ENCODE data around the gene CPXM1.
"Not testable (repeated sequence)": the region's sequence is repeated elsewhere in the genome, so short reads cannot be mapped to it uniquely, and the experiment has no call there.

Gene CPXM1

DNA sequence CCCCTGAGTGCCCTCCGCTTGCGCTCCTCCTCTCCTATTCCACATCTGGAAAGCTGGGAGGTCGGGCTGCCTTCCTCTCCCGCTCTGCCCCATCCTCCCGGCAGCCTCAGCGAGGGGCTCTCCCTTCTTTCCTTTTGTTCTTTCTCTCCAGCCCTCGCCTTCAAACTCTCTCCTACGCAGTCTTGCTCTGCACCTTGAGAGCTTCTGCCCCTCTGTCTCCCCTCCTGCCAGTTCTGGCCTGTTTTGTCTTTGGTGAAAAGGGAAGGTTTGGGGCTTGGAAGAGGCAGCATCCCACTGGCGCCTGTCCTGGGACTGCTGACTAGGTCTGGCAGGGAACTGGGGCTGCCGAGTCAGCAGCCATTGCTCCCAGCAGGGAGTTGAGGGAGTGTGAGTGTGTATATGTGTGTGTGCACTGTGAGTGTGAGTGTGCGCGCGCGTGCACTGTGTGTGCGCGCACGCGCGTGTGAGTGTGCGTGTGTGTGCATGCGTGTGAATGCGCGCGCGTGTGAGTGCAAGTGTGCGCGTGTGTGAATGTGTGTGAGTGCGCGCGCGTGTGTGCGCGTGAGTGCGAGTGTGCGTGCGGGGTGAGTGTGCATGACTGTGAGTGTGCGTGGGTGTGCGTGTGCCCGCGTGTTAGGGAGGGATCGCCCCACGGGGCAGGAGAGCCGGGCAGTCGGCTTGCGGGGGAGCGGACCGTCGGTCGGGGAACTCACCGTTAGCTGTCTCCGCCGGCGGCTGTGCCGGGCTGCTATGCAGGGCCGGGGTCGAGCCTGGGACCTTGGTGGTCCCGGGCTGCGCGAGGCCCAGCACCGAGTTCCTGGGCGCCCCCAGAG, 523 bp downstream of the CPXM1 start:
- DNase-seq (ENCODE audit: low spot score) = no peak

DNA sequence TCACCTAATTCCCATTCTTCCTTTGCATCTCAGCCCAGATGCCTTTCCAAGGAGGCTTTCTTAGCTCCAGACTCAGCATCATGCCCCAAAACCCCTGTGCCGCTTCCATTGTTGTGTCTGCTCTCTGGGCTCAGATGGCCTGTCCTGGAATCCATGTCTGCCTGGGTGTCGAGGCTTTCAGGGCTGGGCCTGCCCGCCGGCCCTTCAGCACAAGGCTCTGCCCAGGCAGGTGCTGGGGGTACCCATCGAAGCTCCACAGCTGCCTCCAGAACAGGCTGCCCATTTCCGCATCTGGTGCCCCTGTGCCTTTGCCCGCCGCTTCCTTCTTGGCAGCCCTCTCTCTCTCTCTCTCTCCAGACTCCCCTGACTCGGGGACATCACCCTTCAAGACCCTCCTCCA, 1.2 kb downstream of the CPXM1 start:
- DNase-seq (ENCODE audit: low spot score) = no peak

DNA sequence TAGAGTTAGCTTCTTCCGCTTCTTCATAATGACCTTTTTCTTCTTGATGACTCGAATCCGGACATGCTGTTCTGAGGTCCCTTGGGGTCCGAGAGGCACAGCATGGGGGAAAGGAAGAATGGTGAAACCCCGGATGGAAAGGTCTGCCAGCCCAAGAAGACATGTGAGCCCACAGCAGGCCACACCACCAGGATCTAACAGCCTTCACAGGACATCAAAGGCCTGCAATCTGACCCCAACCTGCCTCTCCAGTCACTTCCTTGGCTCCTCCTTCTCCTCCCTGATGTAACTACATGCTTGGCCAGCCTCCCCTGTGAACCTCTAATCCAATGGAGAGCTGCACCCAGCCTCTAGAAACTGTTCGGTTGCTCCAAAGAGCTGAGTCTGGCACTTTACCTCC, 1.6 kb downstream of the CPXM1 start:
- DNase-seq (ENCODE audit: low spot score) = no peak

DNA sequence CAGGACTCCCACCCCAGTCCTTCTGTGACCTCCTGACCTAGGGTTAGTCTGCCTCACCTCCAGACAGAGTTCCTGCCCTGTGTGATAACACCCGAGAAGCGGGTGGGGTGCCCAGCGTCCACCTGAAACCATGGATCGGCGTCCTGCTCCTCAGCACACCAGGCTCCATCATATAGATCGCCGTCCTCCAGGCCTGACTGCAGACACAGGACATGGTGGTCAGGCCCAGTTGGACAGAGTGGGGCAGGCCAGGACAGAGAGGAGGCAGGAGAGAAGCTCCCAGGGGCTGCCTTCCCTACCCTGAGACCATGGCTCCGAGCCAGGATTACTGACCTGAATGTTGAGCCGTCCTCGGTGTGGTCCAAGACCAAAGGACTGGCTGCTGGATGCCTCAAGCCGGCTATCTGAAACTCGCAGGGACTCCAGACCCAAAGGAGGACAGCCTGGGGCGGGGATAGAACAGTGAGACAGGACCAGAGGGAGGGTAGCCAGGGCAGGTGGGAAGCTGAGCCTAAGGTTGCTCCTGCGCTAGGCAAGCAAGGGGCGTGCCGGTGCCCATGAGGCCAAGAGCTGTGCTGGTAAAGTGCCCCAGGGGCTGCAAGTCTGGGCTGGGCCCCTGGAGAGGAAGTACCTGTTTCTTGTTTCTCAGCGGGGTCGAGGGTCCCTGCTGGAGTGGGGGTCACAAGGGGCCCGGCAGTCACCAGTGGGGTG, 2.2 kb downstream of the CPXM1 start:
- no peak for DNase-seq (ENCODE audit: low spot score)

DNA sequence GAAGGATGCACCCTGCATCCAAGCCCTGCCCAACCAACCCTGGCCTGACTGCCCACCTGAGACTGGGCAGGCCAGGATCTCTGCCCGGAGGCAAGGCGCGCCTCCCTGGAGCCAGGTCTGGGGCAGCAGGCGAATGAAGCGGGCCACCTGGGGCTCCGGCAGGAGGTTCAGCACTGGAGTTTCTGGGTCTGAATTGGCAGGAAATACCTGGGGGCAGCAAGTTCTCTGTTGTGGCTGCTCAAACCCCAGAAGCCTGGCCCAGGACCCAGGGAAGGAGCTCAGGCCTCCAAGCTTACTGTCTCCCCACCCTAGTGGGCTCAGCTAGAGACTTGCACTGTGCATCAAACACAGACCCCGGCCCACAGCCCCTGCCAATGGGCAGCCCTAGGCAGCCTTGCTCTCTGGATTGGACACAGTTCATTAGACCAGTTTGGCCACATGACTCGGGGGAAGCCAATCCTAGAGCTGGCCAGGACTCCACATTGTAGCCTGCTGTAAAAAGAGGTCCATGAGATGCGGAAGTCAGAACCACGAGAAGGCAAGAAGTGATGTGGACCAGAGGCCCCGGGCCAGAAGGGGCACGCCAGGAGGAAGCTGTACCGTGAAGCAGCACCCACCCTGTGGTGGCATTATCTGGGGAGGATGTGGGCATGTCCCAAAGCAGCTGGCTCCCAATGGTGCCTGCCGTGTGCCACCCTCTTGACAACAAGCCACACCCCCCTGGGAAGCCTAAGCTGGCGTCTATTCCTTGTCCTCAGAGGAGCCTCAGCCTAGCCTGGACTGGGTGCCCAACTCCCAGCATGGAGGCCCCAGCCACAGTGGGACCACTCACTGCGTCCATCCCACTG, 3.1 kb downstream of the CPXM1 start:
- DNase-seq (ENCODE audit: low spot score) = no peak

DNA sequence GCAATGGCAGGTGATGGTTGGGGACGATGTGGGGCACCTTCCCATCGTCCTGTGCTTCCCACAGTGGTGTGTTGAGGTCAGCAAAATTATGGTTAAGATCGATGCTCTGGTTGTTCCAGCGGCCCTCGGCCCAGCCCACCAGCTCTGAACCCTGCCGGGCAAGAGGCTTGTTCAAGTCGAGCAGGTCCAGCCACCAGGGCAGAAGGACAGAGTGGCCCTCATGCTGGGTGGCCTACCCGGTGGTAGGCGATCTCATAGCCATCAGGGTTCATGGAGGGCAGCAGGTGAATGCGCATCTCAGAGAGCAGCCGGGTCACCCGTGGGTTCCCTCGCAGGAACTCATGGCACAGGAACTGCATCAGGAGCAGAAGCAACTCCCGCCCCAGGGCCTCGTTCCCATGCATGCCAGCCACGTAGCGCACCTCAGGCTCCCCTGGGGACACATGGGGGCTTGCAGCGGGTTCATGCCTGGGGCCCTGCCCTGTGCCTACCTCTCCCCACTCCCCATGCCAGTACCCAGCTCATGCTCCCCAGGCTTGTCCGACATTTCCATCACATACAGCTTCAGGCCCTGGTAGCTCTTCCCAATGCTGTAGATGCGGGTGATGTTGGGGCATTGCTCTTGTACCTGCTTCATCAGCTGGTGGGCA, 4.3 kb downstream of the CPXM1 start:
- DNase-seq (ENCODE audit: low spot score) = no peak

DNA sequence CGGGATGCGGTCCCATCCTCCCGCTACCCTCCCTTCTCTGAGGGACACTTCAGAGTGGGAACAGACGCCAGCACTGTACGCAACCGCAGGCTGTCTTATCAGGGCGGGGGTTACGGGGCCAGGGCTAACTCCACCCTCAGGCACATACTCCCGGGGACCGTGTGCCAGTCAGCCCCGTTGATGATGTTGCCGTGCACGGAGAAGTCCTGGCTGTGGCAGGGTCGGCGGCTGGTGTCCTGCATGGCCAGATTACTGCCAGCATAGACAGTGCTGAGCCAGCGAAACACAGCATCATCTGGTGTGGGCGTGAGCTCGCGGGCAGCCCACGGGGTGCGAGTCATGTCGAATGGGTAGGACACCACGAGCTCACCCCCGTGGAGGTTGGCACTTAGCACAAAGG, 5.0 kb downstream of the CPXM1 start:
- no peak for DNase-seq (ENCODE audit: low spot score)

DNA sequence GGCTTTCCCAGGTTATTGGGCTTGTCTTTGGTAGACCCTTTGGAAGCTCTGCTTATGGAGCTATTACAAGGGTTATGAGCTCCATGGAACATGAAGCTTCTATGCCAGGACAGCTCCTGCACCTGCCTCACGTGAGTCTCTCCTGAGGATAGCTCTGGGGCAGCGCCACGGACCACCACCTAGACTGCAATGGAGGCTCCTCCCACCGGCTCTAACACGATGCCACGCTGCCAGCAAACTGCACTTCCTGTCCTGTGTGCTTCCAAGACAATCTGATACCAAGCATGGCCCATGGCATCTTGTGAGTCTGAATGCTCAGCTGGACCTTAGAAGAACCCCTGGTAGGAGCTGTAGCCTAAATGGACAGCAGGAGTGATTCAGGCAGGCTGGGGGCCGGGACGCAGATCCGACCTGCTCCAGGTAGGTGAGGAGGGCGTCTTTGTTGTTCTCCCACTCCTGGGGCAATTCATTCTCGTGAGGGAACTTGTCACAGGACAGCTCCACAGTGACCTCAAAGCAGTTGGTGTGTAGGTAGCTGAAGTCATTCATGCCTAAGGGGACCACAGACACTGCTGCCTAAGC, 5.5 kb downstream of the CPXM1 start:
- no peak for DNase-seq (ENCODE audit: low spot score)

DNA sequence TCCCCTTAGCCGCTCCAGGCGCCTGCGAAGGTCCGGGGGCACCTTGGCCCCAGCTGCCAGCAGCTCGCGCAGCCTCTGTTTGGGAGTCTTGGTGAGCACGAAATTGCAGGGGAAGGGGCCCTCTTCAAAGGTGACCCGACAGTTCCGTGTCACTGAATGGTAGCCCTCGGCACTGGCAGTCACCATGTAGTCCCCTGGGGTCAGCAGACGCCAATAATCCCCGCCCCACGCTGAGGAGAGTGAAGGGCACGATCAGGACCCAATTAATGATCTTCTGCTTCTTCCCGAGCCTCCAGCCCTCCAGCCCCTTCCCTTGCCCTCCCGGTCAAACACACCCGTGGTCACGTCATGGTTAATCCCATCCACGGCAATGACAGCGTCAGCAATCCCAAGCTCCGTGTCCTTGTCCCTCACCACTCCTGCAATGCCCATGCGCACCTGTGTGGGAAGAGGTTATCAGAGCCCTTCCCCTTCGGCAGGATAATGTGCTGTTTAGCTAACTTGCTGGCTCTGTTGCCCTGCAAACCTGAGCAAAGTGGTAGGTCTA, 6.2 kb downstream of the CPXM1 start:
- DNase-seq (ENCODE audit: low spot score) = no peak

DNA sequence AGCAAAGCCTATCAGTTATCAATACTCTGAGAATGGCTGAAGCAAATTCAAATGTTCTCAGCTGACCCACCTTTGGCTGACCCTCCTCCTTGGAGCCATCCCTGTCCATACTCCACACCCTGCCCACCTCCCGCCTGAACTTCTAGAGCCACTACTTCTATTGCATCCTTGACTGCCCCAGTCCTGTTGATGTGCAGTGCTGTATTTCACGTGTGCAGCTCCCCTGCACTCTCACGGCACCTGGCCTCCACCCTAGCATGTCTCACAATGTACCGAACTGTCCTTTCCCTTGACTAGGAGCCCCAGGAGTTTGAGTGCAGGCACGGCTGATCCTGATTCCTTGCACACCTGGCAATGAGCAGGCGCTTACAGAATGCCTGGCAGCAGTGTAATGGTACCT, 7.0 kb downstream of the CPXM1 start:
- DNase-seq (ENCODE audit: low spot score) = no peak

DNA sequence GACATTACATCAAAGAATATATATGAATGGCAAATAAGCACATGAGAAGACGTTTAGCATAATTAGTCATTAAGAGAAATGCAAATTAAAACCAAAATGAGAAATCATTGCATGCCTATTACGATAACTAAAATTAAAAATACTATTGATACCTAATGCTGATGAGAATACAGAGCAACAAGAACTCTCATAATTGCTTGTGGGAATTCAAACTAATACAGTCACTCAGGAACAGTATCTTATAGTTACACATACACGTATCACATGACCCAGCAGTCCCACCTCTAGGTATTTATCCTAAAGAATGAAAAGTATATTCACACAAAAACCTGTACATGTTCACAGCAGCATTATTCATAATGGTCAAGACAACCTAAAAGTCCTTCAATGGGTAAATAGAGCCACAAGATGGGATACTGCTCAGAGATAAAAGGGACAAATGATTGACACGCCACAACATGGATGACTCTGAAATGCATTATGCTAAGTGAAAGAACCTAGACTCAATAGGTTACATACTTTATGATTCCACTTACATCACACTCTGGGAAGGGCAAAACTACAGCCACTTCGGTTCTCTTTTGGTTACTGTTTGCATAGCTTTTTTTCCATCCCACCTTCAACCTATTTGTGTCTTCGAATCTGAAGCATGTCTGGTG, 16.4 kb downstream of the CPXM1 start:
- DNase-seq (ENCODE audit: low spot score) = no peak

DNA sequence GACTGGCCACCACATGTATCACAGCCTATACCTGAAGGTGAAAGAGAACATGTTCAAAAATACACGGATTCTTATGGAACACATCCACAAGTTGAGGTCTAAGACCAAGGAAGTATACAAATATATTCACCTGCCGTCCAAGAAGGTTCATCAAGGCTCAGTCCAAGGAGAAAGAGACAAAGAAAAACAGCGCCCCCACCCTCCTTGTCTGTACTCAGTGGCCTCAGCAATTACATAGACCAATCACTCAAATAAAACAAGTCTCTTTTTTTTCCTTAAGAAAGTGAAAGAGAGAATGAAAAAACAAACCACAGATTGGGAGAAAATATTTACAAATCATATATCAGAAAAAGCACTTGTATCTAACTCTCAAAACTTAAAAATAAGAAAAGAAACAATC, 19.5 kb downstream of the CPXM1 start:
- DNase-seq (ENCODE audit: low spot score) = no peak

DNA sequence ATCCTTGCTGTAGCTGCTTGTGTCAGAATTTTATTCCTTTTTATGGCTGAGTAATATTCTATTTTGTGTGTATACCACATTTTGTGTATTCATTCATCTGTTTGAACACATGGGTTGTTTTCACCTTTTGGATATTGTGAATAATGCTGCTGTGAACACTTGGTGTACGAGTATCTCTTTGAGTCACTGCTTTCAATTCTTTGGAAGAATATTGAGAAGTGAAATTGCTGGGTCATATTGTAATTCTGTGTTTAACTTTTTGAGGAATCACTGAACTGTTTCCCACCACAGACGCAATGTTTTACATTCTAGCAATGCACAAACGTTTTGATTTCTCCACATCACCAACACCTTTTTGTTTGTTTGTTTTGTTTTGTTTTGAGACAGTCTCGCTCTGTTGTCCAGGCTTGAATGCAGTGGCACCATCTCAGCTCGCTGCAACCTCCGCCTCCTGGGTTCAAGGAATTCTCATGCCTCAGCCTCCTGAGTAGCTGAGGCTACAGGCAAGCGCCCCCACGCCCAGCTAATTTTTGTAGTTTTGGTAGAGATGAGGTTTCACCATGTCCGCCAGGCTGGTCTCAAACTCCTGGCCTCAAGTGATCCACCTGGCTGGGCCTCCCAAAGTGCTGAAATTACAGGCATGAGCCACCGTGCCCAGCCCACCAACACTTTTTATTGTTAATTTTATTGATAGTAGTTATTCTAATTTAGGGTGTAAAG, 21.7 kb downstream of the CPXM1 start:
- no peak for DNase-seq (ENCODE audit: low spot score)

DNA sequence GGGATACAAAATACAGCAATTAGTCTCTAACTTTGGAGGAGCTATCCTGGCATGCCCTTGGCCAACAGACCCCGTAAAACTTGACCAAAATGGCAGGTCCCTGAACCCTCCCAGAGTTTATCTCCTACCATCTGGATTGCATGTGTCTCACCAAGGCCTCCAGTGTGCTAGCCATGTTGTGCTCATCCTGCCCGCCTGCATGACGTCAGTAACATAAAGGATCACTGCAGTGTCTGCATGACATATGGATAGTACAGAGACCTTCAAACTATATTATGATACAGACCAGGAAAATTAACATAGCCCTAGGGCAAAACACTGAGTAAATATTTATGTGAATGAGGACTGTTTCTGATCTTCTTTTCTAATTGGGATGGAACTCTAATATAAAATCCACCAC, 25.3 kb downstream of the CPXM1 start:
- no peak for DNase-seq (ENCODE audit: low spot score)

DNA sequence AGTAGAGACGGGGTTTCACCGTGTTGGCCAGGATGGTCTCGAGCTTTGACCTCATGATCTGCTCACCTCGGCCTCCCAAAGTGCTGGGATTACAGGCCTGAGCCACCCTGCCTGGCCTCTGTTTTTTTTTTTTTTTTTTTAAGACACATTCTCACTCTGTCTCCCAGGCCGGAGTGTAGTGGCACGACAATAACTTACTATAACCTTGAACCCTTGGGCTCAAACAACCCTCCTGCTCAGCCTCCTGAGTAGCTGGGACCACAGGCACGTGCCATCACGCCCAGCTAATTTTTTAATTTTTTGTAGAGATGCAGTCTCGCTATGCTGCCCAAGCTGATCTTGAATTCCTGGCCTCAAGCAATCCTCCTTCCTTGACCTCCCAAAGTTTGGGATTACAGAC, 26.6 kb downstream of the CPXM1 start:
- DNase-seq (ENCODE audit: low spot score) = no peak

DNA sequence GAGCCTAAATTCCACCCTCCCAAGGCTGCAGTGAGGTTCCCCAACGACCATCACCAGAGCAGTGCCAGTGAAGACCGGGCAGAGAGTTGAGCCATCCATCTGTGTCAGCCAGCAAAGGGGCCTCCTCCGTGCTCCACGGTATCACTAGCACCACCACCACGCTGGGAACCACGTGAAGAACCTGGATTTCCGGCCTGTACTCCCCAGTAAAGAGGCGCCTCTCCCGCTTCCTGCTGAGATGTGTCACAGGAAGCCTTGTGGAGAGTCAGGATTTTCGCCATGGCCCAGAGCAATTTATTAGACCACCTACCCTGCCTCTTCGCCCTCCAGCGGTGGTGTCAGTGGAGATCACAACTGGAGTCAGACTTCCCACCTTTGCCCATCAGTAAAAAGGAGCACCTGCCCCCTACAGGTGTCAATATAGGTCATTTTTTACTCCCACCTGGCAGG, 28.8 kb downstream of the CPXM1 start:
- DNase-seq (ENCODE audit: low spot score) = no peak

DNA sequence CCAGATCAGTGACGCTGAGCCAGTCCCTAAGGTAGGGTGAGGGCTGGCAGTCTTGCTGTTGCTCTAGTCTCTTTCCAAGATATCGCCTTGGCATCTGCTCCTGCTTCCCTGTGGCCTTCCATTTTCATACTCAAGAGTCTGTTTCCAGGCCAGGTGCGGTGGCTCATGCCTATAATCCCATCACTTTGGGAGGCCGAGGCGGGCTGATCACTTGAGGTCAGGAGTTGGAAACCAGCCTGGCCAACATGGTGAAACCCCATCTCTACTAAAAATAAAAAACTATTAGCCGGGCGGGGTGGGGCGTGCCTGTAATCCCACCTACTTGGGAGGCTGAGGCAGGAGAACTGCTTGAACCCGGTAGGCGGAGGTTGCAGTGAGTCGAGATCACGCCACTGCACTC, 30.3 kb downstream of the CPXM1 start:
- DNase-seq (ENCODE audit: low spot score) = not testable (repeated sequence)

DNA sequence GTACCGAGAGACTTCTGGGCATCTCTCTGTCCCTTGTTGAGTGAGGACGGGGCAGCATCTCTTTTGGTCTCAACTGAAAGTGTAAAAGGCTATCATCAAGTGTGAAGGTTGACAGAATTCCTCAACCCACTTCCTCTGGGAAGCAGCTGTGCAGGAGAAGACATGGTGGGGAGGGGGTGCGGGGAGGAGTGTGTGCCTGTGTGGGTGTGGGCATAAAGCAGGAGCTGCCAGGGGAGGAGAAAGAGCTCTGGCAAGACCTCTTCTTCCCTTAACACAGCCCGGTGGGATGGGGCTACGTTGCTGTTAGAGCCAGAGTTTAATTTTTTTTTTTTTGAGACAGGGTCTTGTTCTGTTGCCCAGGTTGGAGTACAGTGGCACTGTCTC, 31.8 kb downstream of the CPXM1 start:
- DNase-seq (ENCODE audit: low spot score) = no peak

DNA sequence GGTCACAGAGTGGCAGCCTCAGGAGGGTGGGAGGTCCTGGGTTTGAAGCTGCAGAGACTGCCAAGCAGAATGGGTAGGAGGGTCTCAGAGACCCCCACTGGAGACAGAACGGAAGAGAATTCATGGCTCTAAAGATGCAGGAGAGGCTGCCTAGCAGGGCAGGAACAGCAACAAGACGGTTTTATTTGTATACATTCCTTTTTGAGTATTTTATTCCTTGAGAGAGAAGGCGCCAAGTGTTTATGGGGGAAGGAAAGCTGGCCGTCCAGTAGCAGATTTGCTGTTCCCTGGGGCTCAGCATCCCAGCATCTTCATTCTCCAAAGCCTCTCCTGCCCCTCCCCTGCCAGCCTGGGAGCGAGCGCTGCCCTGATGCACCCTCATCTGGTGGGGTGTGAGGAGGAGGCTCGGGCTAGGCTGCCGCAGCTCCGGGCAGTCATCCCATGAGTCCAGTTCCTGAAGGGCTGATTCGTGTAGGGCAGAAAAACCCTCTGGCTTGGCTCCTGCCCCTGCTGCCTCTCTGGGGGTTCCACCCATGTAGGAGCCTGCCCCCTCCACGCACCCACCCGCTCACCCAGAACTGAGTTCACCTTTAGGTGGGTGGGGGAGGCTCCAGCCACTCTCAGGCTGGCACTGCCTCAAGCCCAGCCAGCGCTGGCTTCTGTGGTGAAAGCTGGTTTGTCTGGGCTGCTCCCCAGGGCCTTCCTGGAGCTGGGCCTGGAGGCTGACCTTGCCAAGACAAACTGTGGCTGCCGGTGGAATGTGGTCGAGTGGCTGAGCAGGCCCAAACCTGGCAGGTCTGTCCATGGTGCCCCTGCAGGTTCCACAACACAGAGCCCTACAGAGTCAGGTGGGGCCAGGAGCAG, 32.4 kb downstream of the CPXM1 start:
- no peak for DNase-seq (ENCODE audit: low spot score)

Measured in activated CD4-positive, alpha-beta T cell treated with anti-CD3 and anti-CD28 coated beads, Interleukin-2, Interleukin-4, amounts not matched to agents 100 ng/mL and 50 ng/mL, durations not matched to agents 16 hours and 8 hours (primary cell).